Measurements from ENCODE around the gene PTPRN2.

DNA sequence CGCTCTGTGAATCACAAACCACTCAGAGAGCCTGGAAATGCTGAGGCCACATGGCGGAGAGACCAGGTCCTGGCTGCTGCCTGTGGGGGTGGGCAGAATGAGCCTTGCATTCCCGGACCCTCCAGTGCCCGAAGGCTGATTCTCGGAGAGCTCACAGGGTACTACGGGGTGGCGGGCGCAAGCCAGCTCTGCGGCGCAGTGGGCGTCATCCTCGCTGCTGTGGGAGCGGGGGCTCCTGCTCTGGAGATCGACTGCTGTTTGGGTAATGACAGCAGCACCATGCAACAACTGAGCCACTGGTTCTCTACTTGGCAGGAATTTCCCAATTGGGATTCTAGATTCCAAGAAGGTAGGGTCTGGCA is 108.0 kb downstream of the PTPRN2 start:
- TF ChIP-seq CTCF (IDR thresholded peaks at IDR 0.05; ENCODE audit: extremely low read depth in 1 of 2, insufficient read depth in 1 of 2, low read depth in 1 of 2, low read length in 2 of 2) (no peak), MYC (IDR thresholded peaks at IDR 0.05; ENCODE audit: low read depth, low read length) (no peak), POLR2A (IDR thresholded peaks at IDR 0.05; ENCODE audit: low read depth, low read length) (no peak), JUN (IDR thresholded peaks at IDR 0.05; ENCODE audit: borderline replicate concordance, insufficient read depth, insufficient read length, low read depth) (no peak), POLR2AphosphoS5 (IDR thresholded peaks at IDR 0.05; ENCODE audit: insufficient read depth, low read depth, low read length) (no peak), EZH2 (IDR thresholded peaks at IDR 0.05; ENCODE audit: borderline replicate concordance, low read depth, low read length, severe bottlenecking) (no peak), GATA2 (IDR thresholded peaks at IDR 0.05; ENCODE audit: insufficient read depth, insufficient read length, low read depth, low read length) (no peak), MAX (IDR thresholded peaks at IDR 0.05; ENCODE audit: insufficient read depth, insufficient read length) (no peak), FOS (IDR thresholded peaks at IDR 0.05; ENCODE audit: borderline replicate concordance, insufficient read depth, low read length) (no peak)

Data from endothelial cell of umbilical vein (primary cell).